Measurements from ENCODE around the gene HIVEP1. TPM values are rescaled to one million over a fixed set of nuclear protein-coding genes. Genes with fewer than 3 reads are reported as not detected.
A peak's percentile ranks its signal among the peaks of the same experiment; 100 is the strongest.

The HIVEP1 gene
- total RNA-seq, 1 donor from 2014 or later = 37.1 TPM

DNA sequence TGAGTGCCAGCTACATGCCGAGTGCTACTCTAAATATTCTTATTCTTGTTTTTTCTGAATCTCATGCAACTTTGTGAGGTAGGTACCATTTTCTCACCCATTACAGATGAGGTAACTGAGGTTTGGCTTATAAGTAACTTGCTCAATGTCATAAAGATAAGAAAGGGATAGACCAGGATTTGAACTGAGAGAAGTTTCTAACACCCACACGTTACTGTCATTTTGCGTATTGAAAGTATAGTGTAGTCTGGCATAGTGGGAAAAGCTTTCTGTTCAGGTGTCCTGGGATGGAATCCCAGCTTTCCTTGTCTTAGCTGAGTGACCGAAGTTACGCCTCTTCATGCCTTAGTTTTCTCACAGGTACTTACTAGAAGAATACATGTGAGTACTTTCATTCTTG is 50.5 kb downstream of the HIVEP1 start:
- Mint-ChIP-seq H3K27ac (ENCODE audit: unreplicated experiment) (no peak overlapping the region), H3K27me3 (ENCODE audit: unreplicated experiment) (peaks cover 12% of the 10 kb centered on the region), H3K4me3 (ENCODE audit: unreplicated experiment) (no peak overlapping the region), H3K9me3 (ENCODE audit: unreplicated experiment) (peaks cover 6% of the 10 kb centered on the region), H3K4me1 (ENCODE audit: low read depth, unreplicated experiment) (peaks cover 55% of the 10 kb centered on the region), H3K36me3 (ENCODE audit: unreplicated experiment) (no peaks in the 10 kb centered on the region)
- no peak for DNase-seq
- TF ChIP-seq, protein P1, sequence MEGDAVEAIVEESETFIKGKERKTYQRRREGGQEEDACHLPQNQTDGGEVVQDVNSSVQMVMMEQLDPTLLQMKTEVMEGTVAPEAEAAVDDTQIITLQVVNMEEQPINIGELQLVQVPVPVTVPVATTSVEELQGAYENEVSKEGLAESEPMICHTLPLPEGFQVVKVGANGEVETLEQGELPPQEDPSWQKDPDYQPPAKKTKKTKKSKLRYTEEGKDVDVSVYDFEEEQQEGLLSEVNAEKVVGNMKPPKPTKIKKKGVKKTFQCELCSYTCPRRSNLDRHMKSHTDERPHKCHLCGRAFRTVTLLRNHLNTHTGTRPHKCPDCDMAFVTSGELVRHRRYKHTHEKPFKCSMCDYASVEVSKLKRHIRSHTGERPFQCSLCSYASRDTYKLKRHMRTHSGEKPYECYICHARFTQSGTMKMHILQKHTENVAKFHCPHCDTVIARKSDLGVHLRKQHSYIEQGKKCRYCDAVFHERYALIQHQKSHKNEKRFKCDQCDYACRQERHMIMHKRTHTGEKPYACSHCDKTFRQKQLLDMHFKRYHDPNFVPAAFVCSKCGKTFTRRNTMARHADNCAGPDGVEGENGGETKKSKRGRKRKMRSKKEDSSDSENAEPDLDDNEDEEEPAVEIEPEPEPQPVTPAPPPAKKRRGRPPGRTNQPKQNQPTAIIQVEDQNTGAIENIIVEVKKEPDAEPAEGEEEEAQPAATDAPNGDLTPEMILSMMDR (IDR thresholded peaks at IDR 0.05; ENCODE audit: partially characterized antibody, unreplicated experiment) = no peak

DNA sequence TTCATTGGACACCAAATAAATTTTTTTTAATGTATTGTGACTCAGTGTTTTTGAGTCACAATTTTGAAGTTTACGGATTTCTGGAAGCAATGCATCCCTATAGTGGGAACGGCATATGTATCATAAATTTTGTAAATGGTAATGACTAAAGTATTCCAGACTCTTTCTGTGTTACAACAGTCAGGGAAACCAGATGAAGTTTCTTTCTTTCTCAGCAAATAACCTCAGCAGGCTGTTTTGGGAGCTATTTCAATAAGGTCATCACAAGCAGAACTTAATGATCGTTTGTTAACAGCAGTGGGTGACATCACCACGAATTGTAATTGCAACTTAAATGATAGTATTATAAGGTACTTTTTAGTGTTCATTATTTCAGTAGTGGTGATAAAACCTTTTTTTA is 52.0 kb downstream of the HIVEP1 start:
- Mint-ChIP-seq H3K36me3 (ENCODE audit: unreplicated experiment) (no peaks in the 10 kb centered on the region), H3K27me3 (ENCODE audit: unreplicated experiment) (peaks cover 12% of the 10 kb centered on the region), H3K4me3 (ENCODE audit: unreplicated experiment) (peak overlapping the region; percentile 49), H3K9me3 (ENCODE audit: unreplicated experiment) (peaks cover 6% of the 10 kb centered on the region), H3K27ac (ENCODE audit: unreplicated experiment) (peak overlapping the region; percentile 72), H3K4me1 (ENCODE audit: low read depth, unreplicated experiment) (peaks cover 48% of the 10 kb centered on the region)
- no peak for DNase-seq
- TF ChIP-seq, protein P1 (IDR thresholded peaks at IDR 0.05; ENCODE audit: partially characterized antibody, unreplicated experiment) = no peak

- peaks cover 12% of the 10 kb centered on the region for H3K27me3 Mint-ChIP-seq (ENCODE audit: unreplicated experiment)
- peaks cover 6% of the 10 kb centered on the region for H3K9me3 Mint-ChIP-seq (ENCODE audit: unreplicated experiment)
- H3K36me3 Mint-ChIP-seq (ENCODE audit: unreplicated experiment) = no peaks in the 10 kb centered on the region
- H3K4me1 Mint-ChIP-seq (ENCODE audit: low read depth, unreplicated experiment) = peaks cover 48% of the 10 kb centered on the region
- peak overlapping the region; percentile 49 for H3K4me3 Mint-ChIP-seq (ENCODE audit: unreplicated experiment)
- TF ChIP-seq, protein P1 (IDR thresholded peaks at IDR 0.05; ENCODE audit: partially characterized antibody, unreplicated experiment) = no peak
- DNase-seq = no peak
- H3K27ac Mint-ChIP-seq (ENCODE audit: unreplicated experiment) = peak overlapping the region; percentile 72
These were observed 52.5 kb downstream of the HIVEP1 start for GRCh38 chr6:12064538-12065071.

- Mint-ChIP-seq H3K9me3 (ENCODE audit: unreplicated experiment) (peaks cover 6% of the 10 kb centered on the region), H3K36me3 (ENCODE audit: unreplicated experiment) (no peaks in the 10 kb centered on the region), H3K27me3 (ENCODE audit: unreplicated experiment) (peaks cover 12% of the 10 kb centered on the region), H3K4me3 (ENCODE audit: unreplicated experiment) (peak overlapping the region; percentile 49), H3K4me1 (ENCODE audit: low read depth, unreplicated experiment) (peaks cover 47% of the 10 kb centered on the region), H3K27ac (ENCODE audit: unreplicated experiment) (peak overlapping the region; percentile 72)
- TF ChIP-seq, protein P1 (IDR thresholded peaks at IDR 0.05; ENCODE audit: partially characterized antibody, unreplicated experiment) = no peak
- DNase-seq = no peak
These were observed 53.4 kb downstream of the HIVEP1 start for GRCh38 chr6:12065321-12066140.

DNA sequence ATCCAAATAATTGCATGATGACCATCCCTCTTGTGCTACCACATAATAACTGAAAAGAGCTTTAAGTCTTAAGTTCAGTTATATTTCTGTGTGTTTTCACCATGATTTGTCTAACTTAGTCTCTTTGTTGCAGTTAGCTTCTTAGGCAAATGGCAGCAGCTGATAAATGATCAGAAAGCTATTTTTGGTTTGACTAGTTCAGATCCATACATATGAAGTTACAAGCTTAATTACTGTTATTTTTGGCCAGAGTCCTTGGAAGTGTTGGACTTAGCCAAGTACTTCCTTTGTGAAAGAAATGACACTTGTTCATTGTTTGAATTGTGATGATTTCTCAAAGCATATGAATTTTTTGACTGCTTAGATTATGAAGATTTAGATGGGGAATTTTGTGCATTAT is 54.2 kb downstream of the HIVEP1 start:
- Mint-ChIP-seq H3K36me3 (ENCODE audit: unreplicated experiment) (no peaks in the 10 kb centered on the region), H3K27me3 (ENCODE audit: unreplicated experiment) (peaks cover 10% of the 10 kb centered on the region), H3K27ac (ENCODE audit: unreplicated experiment) (peak overlapping the region; percentile 72), H3K4me1 (ENCODE audit: low read depth, unreplicated experiment) (peaks cover 45% of the 10 kb centered on the region), H3K4me3 (ENCODE audit: unreplicated experiment) (peak overlapping the region; percentile 48), H3K9me3 (ENCODE audit: unreplicated experiment) (peaks cover 5% of the 10 kb centered on the region)
- no peak for DNase-seq
- TF ChIP-seq, protein P1 (IDR thresholded peaks at IDR 0.05; ENCODE audit: partially characterized antibody, unreplicated experiment) = no peak
